ENCODE results near the gene TSKU. TPM values are rescaled to one million over a fixed set of nuclear protein-coding genes. Genes with fewer than 3 reads are reported as not detected.

The TSKU gene
- total RNA-seq, 1 donor from 2014 or later, result 11.1 TPM

- no peak for DNase-seq
- intact Hi-C loops (cut with micrococcal nuclease), result no loop called here
- no peak for ATAC-seq
Observed at GRCh38 chr11:76835036-76835435, 51.9 kb downstream of the TSKU start.

DNA sequence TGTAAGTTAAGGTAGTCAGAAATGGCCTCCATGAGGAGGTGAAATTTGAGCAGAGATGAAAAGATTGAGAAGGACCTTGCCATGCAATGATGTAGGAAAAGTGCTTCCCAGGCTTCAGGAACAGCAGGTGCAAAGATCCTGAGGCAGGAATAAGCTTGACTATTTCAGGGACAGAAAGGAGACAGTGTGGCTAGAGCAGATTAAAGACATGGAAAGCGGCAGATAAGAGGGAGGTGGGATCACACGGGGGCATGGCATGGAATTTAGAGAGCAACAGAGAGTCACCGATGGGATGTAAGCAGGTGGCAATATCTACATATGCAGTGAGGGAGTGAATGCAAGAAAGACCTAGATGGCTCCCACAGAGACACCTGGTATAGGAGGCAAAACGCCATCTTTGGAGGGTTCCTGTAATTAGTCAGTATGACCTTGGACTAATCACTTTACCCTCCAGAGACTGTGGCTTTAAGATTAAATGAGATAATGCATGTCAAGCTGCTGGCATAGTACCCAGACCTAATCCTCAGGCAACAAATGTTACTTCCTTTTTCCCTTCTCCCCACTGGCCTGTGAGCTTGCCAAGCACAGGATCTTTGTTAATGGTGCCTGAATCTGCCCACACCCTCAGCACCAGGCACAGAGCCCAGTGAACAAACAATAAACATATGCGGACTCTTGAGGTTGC is 52.9 kb downstream of the TSKU start:
- DNase-seq, result no peak
- ATAC-seq, result peak; percentile 71
- intact Hi-C loops (cut with micrococcal nuclease), result no loop called here

DNA sequence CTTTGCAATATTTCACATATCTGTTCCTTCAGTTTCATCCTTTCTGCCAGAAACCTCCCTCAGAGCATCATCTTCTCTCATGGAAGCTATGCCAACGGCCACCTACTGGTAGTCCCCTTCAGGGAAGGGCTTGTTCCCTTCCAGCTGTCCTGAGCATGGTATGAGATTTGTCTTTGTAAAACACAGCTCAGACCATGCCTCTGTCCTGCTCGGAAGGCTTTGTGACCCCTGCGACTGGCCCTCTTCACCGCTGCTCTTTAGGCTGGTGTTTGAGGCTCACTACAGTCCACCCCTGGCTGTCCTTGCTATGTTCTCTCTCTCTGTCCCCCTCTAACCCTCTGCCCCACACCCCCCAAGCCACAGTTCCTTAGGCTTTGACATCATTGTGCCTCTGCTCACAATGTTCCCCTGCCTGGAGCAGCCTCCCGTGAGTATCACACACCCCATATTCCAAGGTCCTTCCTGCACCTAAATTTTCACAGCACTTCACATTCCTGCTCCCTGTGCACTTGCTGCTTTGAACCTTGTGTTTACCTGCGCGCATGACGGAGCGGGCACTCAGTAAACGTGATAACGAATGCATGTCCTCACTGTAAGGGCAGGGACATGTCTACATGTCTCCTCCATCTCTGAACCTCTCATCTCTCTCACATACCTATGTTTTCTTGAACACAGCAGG is 53.6 kb downstream of the TSKU start:
- intact Hi-C loops (cut with micrococcal nuclease), result no loop called here
- DNase-seq (no peak), ATAC-seq (peak; percentile 31)

DNA sequence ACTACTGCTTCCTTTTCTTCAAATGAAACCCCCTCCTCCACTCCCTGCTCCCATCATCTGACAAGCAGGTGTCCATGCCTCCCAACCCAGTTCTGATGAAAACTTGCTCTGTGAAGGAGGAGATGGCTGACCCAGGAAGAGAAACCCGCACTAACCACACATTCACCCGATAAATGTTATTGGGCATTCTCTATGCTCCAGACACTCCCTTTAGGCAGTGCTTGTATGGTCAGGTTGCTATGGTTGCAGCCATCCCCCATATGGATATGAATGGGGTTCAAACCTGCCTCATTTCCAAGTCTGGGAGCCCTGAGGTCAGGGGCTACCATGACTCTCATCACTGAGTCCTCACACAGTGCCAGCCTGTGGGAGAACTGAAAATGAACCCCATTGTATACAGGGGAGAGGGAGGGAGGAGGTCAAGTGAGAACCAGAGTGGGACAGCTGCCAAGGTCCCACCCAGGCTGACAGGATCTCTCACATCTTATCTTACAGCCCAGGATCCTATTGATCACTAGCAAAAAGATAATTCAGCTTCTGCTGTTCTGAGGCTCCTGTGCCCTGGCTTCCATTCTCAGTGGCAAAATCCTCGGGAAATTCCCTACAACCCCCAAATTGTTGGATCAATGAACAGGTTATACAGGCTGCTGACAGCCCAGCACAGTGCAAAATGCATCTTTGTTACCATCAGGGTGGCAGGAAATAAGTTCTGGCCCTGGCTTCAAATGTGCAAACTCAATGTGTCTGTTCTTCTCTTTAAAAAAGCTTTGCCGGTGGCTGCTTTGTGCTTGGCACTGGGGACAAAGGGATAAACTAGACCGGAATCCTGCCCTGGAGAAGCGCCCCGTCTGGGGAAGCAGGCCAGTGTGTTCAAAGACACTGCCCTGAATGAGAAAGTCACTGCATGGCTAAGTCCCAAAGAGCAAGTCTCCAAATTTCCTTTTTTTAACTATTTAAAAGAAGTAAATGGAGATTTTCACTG is 54.8 kb downstream of the TSKU start:
- intact Hi-C loops (cut with micrococcal nuclease), result no loop called here
- ATAC-seq (no peak), DNase-seq (no peak)

- intact Hi-C loops (cut with micrococcal nuclease), result no loop called here
- ATAC-seq, result peak; percentile 67
- no peak for DNase-seq
Observed at GRCh38 chr11:76838678-76839068, 55.5 kb downstream of the TSKU start.

- intact Hi-C loops (cut with micrococcal nuclease), result no loop called here
- ATAC-seq (no peak), DNase-seq (no peak)
Observed at GRCh38 chr11:76839311-76839710, 56.2 kb downstream of the TSKU start.

- DNase-seq (no peak), ATAC-seq (no peak)
- intact Hi-C loops (cut with micrococcal nuclease), result no loop called here
Observed at GRCh38 chr11:76841923-76842452, 58.8 kb downstream of the TSKU start.

DNA sequence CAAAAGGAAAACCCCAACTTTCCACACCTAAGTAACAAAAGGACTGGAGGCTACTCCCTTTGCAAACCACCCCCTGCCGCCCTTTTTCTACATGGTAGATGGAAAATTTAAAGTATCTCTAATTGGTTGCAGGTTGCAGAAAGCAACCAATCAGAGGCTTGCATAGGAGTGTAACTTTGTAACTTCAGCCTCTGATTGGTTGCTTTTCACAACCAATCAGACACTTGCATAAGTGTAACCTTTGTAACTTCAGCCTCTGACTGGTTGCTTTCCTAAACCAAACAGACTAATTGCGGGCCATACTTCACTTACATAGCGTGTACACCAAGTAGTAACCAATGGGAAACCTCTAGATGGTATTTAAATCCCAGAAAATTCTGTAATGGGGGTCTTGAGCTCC is 60.8 kb downstream of the TSKU start:
- ATAC-seq (no peak), DNase-seq (no peak)
- intact Hi-C loops (cut with micrococcal nuclease), result no loop called here

GRCh38 chr11:76844511-76844910 is 61.4 kb downstream of the TSKU start:
- no peak for DNase-seq
- no peak for ATAC-seq
- intact Hi-C loops (cut with micrococcal nuclease), result no loop called here

DNA sequence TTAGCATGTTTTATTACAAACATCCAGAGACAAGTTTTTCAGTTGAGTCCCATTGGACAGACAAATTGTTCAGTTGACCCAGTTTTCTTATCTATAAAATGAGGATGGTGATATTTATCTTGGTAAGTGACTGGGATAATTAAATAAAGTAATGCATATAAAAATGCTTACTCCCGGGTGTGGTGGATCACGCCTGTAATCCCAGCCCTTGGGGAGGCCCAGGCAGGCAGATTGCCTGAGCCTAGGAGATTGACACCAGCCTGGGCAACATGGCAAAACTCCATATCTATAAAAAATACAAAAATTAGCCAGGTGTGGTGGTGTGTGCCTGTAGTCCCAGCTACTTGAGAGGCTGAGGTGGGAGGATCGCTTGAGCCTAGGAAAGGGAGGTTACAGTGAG is 61.9 kb downstream of the TSKU start:
- ATAC-seq, result no peak
- intact Hi-C loops (cut with micrococcal nuclease), result no loop called here
- no peak for DNase-seq

DNA sequence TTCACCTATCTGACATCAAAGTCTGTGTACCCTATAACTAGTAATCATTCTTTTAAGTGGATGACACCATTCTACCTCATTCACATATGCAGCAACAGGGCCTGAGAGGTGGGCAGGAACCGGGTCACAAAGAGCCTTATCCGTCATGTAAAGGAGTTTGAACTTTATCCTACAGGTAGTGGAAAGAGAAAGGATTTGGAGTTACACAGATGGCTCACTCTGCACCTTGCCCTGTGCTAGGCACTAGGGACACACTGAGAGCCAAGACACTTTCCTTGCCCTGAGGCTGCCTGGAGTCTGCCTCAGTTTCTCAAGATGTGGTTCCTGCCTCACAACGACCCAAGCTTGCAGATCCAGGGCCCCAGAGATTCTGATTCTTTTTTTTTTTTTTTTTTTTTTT is 63.3 kb downstream of the TSKU start:
- DNase-seq, result no peak
- intact Hi-C loops (cut with micrococcal nuclease), result no loop called here

More for the DNA sequence above, 63.3 kb downstream of the TSKU start:
- no peak for ATAC-seq

Other genes starting within 250 kb of the TSKU start
- 30.8 TPM for gene LRRC32, start 112.6 kb upstream of the TSKU start, total RNA-seq
- 9.4 TPM for gene ACER3, start 77.6 kb downstream of the TSKU start, total RNA-seq

Measured in left ventricle myocardium superior (tissue), 1 donor.